Dedifferentiated amniotic fluid mesenchymal stem cell (primary cell): ENCODE measurements around the gene MAML1.

Source experiments
- DNase-seq: peaks from one replicate; pipeline ENCODE4 v3.0.0-alpha.2; 2016; ENCODE audit errors: extremely low spot score

The MAML1 gene

GRCh38 chr5:179823937-179824744 is 91.5 kb downstream of the MAML1 start:
- no peak for DNase-seq

DNA sequence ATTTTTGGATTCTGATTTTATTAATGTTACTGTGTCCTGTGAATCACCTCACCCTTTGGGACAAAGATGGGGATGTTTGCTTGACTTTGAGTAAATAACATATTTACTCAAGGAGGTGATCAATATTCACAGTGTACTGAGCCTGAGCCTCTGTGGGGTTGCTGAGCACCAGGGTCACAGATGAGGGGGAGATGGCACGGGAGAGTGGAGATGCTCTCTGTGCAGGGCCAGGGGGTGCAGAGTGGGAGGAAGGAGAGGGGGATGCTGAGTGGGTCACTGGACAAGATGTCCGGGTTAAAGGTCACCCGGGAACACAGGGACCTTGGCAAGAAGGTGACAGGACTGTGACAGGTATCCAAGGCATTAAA is 92.1 kb downstream of the MAML1 start:
- no peak for DNase-seq

DNA sequence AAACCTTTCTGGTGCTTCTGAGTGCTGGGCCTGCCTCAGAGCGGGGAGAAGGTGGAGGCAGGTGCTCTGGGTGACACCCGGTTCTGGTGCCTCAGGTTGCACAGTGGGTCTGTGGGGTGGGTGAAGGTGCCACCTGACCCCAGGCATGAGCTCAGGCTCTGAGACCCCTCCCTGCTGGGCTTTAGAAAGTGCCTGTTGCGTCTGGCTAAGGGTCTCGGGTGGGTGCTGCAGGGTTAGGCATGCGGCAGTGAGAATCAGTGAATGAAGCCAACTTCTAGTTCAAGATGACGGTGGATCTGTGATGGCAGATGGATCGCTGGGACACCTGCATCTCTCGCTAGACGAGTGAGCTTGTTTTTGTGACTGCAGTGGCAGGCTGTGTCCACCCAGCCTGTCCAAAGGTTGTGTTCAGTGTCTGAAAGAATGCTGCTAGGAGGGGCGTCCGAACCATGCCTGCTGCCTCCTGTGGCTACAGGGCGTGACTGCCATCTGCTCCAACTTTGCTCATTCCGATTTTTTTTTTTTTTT is 93.1 kb downstream of the MAML1 start:
- DNase-seq, result no peak
